Trophoblast cell (in vitro differentiated cells and primary cell): ENCODE results near the gene SLC6A16.

ENCODE experiments used
- DNase-seq, 2 donors: peaks; one replicate each; pipeline ENCODE4 v3.0.0-alpha.2; 2016
- H2AFZ ChIP-seq: 2 replicates; pipeline ENCODE4 v1.6.1; 2013; ENCODE audit warnings: low read length, moderate library complexity, mild to moderate bottlenecking; ENCODE audit not compliant: insufficient read depth, poor library complexity
- H2AK5ac ChIP-seq: 2 replicates; pipeline ENCODE4 v1.6.1; 2013; ENCODE audit warnings: mild to moderate bottlenecking, low read length
- H2BK120ac ChIP-seq: 2 replicates; pipeline ENCODE4 v1.6.1; 2013; ENCODE audit warnings: low read length, mild to moderate bottlenecking, moderate library complexity; ENCODE audit not compliant: insufficient read depth, poor library complexity
- H2BK12ac ChIP-seq: 2 replicates; pipeline ENCODE4 v1.6.1; 2013; ENCODE audit warnings: mild to moderate bottlenecking, low read length, moderate library complexity
- H2BK5ac ChIP-seq: 2 replicates; pipeline ENCODE4 v1.6.1; 2013; ENCODE audit warnings: low read length, low read depth, moderate library complexity, mild to moderate bottlenecking; ENCODE audit not compliant: poor library complexity
- H3K14ac ChIP-seq: 2 replicates; pipeline ENCODE4 v1.6.1; 2013; ENCODE audit warnings: mild to moderate bottlenecking, low read length
- H3K18ac ChIP-seq: 2 replicates; pipeline ENCODE4 v1.6.1; 2013; ENCODE audit warnings: mild to moderate bottlenecking, low read length
- H3K23ac ChIP-seq: 2 replicates; pipeline ENCODE4 v1.6.1; 2013; ENCODE audit warnings: low read length
- H3K27ac ChIP-seq: 2 replicates; pipeline ENCODE4 v1.5.1; 2013; ENCODE audit warnings: low read depth, mild to moderate bottlenecking, inconsistent platforms, low read length, moderate library complexity
- H3K27me3 ChIP-seq: 2 replicates; pipeline ENCODE4 v1.6.1; 2013; ENCODE audit warnings: inconsistent platforms, mild to moderate bottlenecking, low read length, moderate library complexity; ENCODE audit not compliant: insufficient read depth
- H3K36me3 ChIP-seq, 2 experiments: 1 replicate in 1 of 2; 2 replicates in 1 of 2; pipeline ENCODE4 v1.6.1; 2013; ENCODE audit warnings: low read length in 2 of 2, mild to moderate bottlenecking in 2 of 2, moderate library complexity in 1 of 2; ENCODE audit not compliant: insufficient read depth in 2 of 2, control insufficient read depth in 1 of 2
- H3K4ac ChIP-seq: 2 replicates; pipeline ENCODE4 v1.6.1; 2013; ENCODE audit warnings: low read depth, mild to moderate bottlenecking, low read length, moderate library complexity
- H3K4me1 ChIP-seq, 2 experiments: 1 replicate in 1 of 2; 2 replicates in 1 of 2; pipeline ENCODE4 v1.6.1; 2013; ENCODE audit warnings: low read length in 2 of 2, mild to moderate bottlenecking in 2 of 2, moderate library complexity in 1 of 2; ENCODE audit not compliant: insufficient read depth in 2 of 2, control insufficient read depth in 1 of 2
- H3K4me2 ChIP-seq: 2 replicates; pipeline ENCODE4 v1.6.1; 2013; ENCODE audit warnings: inconsistent platforms, mild to moderate bottlenecking, low read length, moderate library complexity
- H3K4me3 ChIP-seq: 2 replicates; pipeline ENCODE4 v1.5.1; 2013; ENCODE audit warnings: mild to moderate bottlenecking, low read depth, low read length, inconsistent platforms
- H3K79me1 ChIP-seq: one replicate; pipeline ENCODE4 v1.6.1; 2013; ENCODE audit warnings: low read length
- H3K79me2 ChIP-seq: 2 replicates; pipeline ENCODE4 v1.6.1; 2013; ENCODE audit warnings: low read length, mild to moderate bottlenecking; ENCODE audit not compliant: control insufficient read depth, insufficient read depth, poor library complexity
- H3K9ac ChIP-seq: 2 replicates; pipeline ENCODE4 v1.6.1; 2013; ENCODE audit warnings: mild to moderate bottlenecking, low read length
- H3K9me3 ChIP-seq: 2 replicates; pipeline ENCODE4 v1.6.1; 2013; ENCODE audit warnings: low read depth, mild to moderate bottlenecking, control low read depth, inconsistent platforms, low read length; ENCODE audit not compliant: insufficient read depth
- H4K12ac ChIP-seq: 2 replicates; pipeline ENCODE4 v1.6.1; 2013; ENCODE audit warnings: low read depth, mild to moderate bottlenecking, low read length, moderate library complexity
- H4K8ac ChIP-seq: 2 replicates; pipeline ENCODE4 v1.6.1; 2013; ENCODE audit warnings: low read depth, mild to moderate bottlenecking, low read length, moderate library complexity
- H4K91ac ChIP-seq: one replicate; pipeline ENCODE4 v1.6.1; 2013; ENCODE audit warnings: low read depth, mild to moderate bottlenecking, low read length, moderate library complexity
- whole genome bisulfite sequencing: extraction: QIAGEN DNeasy Blood & Tissue Kit; methylation state at CpG from one replicate; pipeline ENCODE4 v1.1.7; 2013; ENCODE audit warnings: missing lambda C conversion rate; ENCODE audit not compliant: insufficient read length, insufficient coverage; ENCODE audit errors: extremely low coverage; 5-methylcytosine and 5-hydroxymethylcytosine counted together

Gene SLC6A16

GRCh38 chr19:49343123-49343522 is 18.1 kb upstream of the SLC6A16 start:
- Histone ChIP-seq H3K14ac (no peak overlapping the region), H3K27me3 (no peaks in the 10 kb centered on the region), H3K18ac (no peak overlapping the region), H2BK120ac (no peak overlapping the region), H2AK5ac (no peak overlapping the region), H2BK5ac (no peak overlapping the region), H2BK12ac (no peak overlapping the region), H3K79me1 (no peaks in the 10 kb centered on the region), H3K36me3 (peaks cover 65 to 77% of the 10 kb centered on the region in 2 experiments), H3K4me2 (no peak overlapping the region), H3K4me3 (no peak overlapping the region), H4K91ac (no peak overlapping the region), H4K12ac (no peak overlapping the region), H3K4ac (no peak overlapping the region), H3K4me1 (peaks cover 12 to 15% of the 10 kb centered on the region in 2 experiments), H3K79me2 (no peaks in the 10 kb centered on the region), H2AFZ (no peak overlapping the region), H3K27ac (no peak overlapping the region), H3K9ac (no peak overlapping the region), H4K8ac (no peak overlapping the region), H3K23ac (no peak overlapping the region), H3K9me3 (peaks cover 12% of the 10 kb centered on the region)
- no peak for DNase-seq
- WGBS = no CpG with 5 or more reads among the region's 7 CpGs

DNA sequence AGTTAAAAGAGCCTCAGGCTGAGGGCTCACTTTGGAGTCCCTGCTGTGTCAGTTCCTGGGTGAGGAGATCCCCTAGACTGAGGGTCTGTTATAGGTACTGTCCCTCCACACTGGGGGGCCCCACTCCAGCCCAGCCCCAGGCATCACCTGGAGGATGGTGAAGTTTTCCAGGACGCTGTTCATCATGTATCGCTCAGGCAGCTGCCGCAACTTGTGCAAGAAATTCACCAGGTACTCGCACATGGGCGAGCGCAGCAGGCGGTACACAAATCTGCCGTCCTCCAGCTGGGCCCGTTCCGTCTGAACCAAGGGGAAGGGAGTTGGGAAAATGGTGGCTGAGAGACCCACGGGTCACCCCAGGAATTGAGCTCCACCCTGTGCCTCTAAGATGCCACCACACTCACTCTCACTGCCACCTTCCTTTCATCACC is 17.3 kb upstream of the SLC6A16 start:
- H3K9ac ChIP-seq = no peak overlapping the region
- H3K4me2 ChIP-seq = no peak overlapping the region
- no peak overlapping the region for H3K23ac ChIP-seq
- no peaks in the 10 kb centered on the region for H3K79me2 ChIP-seq
- no peak overlapping the region for H2BK12ac ChIP-seq
- DNase-seq = no peak
- H3K18ac ChIP-seq = no peak overlapping the region
- WGBS = no CpG with 5 or more reads among the region's 11 CpGs
- no peak overlapping the region for H2BK120ac ChIP-seq
- H3K9me3 ChIP-seq = peaks cover 10% of the 10 kb centered on the region
- H4K12ac ChIP-seq = no peak overlapping the region
- H3K4me1 ChIP-seq = peaks cover 12 to 15% of the 10 kb centered on the region in 2 experiments
- no peak overlapping the region for H2AK5ac ChIP-seq
- H3K27me3 ChIP-seq = no peaks in the 10 kb centered on the region
- H3K27ac ChIP-seq = no peak overlapping the region
- H4K8ac ChIP-seq = no peak overlapping the region
- H3K14ac ChIP-seq = no peak overlapping the region
- H3K36me3 ChIP-seq = peaks cover 59 to 69% of the 10 kb centered on the region in 2 experiments
- H4K91ac ChIP-seq = no peak overlapping the region
- no peak overlapping the region for H2AFZ ChIP-seq
- no peak overlapping the region for H2BK5ac ChIP-seq
- H3K4ac ChIP-seq = no peak overlapping the region
- H3K79me1 ChIP-seq = no peaks in the 10 kb centered on the region
- no peak overlapping the region for H3K4me3 ChIP-seq

- WGBS = no CpG with 5 or more reads among the region's 11 CpGs
- Histone ChIP-seq H3K4me1 (peaks cover 12 to 15% of the 10 kb centered on the region in 2 experiments), H3K14ac (no peak overlapping the region), H2BK12ac (no peak overlapping the region), H3K27ac (no peak overlapping the region), H3K36me3 (peaks cover 51 to 57% of the 10 kb centered on the region in 2 experiments), H4K91ac (no peak overlapping the region), H3K79me2 (no peaks in the 10 kb centered on the region), H2AK5ac (no peak overlapping the region), H3K79me1 (no peaks in the 10 kb centered on the region), H3K18ac (no peak overlapping the region), H3K9me3 (peaks cover 9% of the 10 kb centered on the region), H2BK5ac (no peak overlapping the region), H3K4me3 (no peak overlapping the region), H4K12ac (no peak overlapping the region), H2BK120ac (no peak overlapping the region), H3K27me3 (no peaks in the 10 kb centered on the region), H4K8ac (no peak overlapping the region), H3K4ac (no peak overlapping the region), H3K23ac (no peak overlapping the region), H3K9ac (no peak overlapping the region), H2AFZ (no peak overlapping the region), H3K4me2 (no peak overlapping the region)
- no peak for DNase-seq
These were observed 16.1 kb upstream of the SLC6A16 start for GRCh38 chr19:49340865-49341718.

DNA sequence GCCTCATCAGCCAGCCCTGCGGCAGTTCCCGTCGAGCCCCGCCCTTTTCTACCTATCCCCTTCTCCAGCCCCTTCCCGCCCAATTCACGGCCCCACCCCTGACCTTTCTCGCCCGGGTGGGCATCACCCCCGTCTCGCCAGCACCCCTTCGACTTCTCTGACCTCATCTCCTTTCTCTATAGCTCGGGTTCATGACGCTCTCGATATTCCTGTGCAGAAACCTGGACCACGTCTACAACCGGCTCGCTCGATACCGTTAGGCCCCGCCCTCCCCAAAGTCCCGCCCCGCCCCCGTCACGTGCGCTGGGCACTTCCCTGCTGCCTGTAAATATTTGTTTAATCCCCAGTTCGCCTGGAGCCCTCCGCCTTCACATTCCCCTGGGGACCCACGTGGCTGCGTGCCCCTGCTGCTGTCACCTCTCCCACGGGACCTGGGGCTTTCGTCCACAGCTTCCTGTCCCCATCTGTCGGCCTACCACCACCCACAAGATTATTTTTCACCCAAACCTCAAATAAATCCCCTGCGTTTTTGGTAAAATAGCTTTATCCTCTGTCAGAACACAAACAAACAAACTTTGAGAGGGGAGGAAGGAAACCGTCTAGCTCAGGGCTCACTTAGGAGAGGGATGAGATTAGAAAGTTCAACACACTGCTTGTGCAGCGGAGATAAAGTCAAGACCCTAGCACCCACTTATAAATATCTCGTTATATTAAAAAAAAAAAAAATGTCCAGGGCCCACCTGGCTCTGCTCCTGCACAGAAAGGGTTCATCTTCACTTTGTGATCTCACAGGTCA is 15.3 kb upstream of the SLC6A16 start:
- H2AK5ac ChIP-seq = no peak overlapping the region
- H3K36me3 ChIP-seq = peaks cover 48 to 56% of the 10 kb centered on the region in 2 experiments
- no CpG with 5 or more reads among the region's 36 CpGs for WGBS
- H3K18ac ChIP-seq = no peak overlapping the region
- DNase-seq = peak in 1 of 2 donors; percentile 18
- H4K8ac ChIP-seq = no peak overlapping the region
- no peaks in the 10 kb centered on the region for H3K27me3 ChIP-seq
- peaks cover 12 to 15% of the 10 kb centered on the region in 2 experiments for H3K4me1 ChIP-seq
- H3K4me2 ChIP-seq = no peak overlapping the region
- no peak overlapping the region for H3K27ac ChIP-seq
- H3K4ac ChIP-seq = no peak overlapping the region
- H4K12ac ChIP-seq = no peak overlapping the region
- no peak overlapping the region for H3K9ac ChIP-seq
- no peak overlapping the region for H2BK5ac ChIP-seq
- H3K79me2 ChIP-seq = no peaks in the 10 kb centered on the region
- H3K9me3 ChIP-seq = peaks cover 9% of the 10 kb centered on the region
- H3K23ac ChIP-seq = no peak overlapping the region
- H3K4me3 ChIP-seq = no peak overlapping the region
- H2BK120ac ChIP-seq = no peak overlapping the region
- no peak overlapping the region for H2BK12ac ChIP-seq
- H4K91ac ChIP-seq = no peak overlapping the region
- no peak overlapping the region for H2AFZ ChIP-seq
- H3K14ac ChIP-seq = no peak overlapping the region
- no peaks in the 10 kb centered on the region for H3K79me1 ChIP-seq
